Activated CD4-positive, alpha-beta T cell treated with anti-CD3 and anti-CD28 coated beads, Interleukin-2, Interleukin-6, amounts not matched to agents 100 ng/mL and 50 ng/mL, durations not matched to agents 16 hours and 8 hours (primary cell): ENCODE measurements around the gene IKZF4.
"Not testable (repeated sequence)": the region's sequence is repeated elsewhere in the genome, so short reads cannot be mapped to it uniquely, and the experiment has no call there.

Experiments
- DNase-seq: peaks from one replicate; pipeline ENCODE4 v3.0.0-alpha.2; 2020

IKZF4 gene

GRCh38 chr12:56040963-56041551 is 20.2 kb downstream of the IKZF4 start:
- DNase-seq = no peak

DNA sequence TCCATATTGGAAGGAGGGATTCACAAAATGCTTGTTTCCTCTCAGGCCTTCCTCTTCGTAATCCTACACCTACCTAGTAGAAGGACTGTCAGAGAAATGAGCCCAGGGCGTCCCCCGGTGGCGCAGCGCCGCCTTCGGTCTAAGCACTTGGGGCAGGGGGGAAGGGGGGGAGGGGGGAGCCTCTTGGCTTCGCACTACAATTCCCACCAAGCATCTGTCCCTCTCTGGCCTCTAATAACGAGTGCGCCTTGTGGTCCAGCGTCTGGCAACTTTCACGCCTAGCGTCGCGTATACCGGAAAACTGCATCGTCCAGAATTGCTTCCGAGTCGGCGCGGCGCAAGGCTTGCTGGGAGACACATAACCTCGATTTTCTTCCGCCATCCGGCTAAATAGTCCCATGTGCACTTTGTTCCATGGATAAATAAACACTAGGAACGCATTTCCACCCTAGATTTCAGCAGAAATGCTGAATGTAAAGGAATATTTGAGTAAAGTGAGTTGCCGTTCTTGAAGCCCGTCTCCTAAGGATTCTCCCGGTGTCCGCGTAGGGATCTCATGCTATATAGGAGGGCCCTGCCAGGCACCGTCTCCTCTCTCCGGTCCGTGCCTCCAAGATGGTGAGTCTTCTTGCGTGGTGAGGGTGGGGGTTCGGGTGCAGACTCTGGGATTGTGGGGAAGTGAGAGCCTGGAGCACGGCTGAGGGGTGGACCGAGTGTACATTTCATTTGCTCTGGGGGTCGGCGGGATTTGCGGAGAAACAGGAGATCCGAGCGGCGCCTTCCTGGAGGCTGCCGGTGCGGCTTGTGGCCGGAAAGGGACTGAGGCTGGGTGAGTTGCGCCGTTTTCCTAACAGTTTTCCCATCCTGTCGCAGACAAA is 20.9 kb downstream of the IKZF4 start, which contains the start of gene RPS26:
Gene RPS26, plus strand, starts transcription at position 367 of the 878 bp plus-strand sequence. Its CDS starts 249 bp downstream, at position 616.
- DNase-seq = peak; percentile 96

DNA sequence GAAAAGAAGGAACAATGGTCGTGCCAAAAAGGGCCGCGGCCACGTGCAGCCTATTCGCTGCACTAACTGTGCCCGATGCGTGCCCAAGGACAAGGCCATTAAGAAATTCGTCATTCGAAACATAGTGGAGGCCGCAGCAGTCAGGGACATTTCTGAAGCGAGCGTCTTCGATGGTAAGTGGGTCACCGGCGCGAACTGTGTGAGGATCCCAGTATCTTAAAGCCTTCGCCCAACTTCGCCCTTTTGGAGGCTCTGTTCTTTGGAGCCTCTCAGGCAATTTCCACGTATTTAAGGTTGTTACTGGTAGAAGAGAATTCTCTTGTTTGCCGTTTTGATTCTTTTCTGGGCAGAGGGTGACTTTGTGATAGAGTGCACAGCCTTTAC is 21.6 kb downstream of the IKZF4 start:
- DNase-seq = not testable (repeated sequence)

DNA sequence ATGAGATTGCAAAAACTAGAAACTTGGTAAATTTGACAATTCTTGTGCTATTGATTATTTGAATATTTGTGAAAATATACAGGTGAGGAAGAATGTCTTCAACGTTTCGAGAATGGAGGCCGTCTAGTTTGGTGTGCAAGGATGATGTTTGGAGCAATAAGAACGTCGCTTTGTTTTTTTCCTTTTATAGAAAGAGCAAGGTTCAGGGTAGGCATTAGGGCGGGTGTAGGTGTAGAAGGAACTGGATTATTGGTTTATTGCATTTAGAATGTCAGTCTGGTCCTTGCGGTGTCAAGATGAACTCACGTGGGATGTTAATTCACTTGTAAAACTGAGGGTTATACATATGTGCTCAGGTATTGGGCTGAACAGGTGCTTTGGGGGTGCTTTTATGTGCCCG is 22.0 kb downstream of the IKZF4 start:
- DNase-seq = no peak

- DNase-seq = peak; percentile 32
Observed at GRCh38 chr12:56046027-56046780, 25.4 kb downstream of the IKZF4 start.

- DNase-seq = no peak
Observed at GRCh38 chr12:56053407-56053893, 32.6 kb downstream of the IKZF4 start.

DNA sequence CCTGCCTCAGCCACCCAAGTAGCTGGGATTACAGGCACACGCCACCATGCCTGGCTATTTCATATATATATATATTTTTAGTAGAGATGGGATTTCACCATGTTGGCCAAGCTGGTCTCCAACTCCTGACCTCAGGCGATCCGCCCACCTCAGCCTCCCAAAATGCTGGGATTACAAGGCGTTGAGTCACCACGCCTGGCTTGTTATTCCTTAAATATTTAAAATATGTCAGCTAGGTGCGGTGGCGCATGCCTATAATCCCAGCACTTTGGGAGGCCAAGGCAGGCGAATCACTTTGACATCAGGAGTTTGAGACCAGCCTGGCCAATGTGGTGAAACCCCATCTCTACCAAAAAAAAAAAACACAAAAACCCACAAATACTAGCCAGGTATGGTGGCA is 39.1 kb downstream of the IKZF4 start:
- DNase-seq = not testable (repeated sequence)

DNA sequence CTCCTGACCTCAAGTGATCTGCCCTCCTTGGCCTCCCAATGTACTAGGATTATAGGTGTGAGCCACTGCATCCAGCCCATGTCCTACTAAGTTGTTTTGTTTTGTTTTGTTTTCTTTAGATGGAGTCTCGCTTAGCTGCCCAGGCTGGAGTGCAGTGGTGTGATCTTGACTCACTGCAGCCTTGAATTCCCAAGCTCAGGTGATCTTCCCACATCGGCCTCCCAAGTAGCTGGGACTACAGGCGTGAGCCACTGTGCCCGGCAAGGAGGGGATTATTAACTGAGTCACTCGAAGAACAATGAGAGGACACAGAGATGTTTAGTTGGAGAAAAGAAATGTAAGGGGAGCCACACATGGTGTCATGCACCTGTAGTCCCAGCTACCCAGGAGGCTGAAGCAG is 41.1 kb downstream of the IKZF4 start:
- no peak for DNase-seq

DNA sequence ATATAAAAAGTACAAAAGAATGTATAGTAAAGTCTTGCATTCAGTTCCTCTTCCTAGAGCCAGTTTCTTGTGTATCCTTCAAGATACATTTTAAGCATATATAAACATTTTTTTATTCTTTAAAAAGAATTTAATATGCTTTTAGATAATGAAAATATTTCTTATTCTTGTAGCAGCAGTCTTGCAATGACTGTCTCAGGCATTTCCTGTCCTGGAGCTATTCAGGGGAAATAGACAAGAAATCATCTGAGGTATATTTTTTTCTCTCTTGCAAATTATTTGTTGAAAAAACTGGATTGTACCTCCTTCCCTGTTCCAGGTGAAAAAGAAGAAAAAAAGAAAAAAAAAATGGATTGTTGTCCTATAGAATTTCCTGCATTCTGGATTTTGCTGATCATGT is 42.2 kb downstream of the IKZF4 start:
- no peak for DNase-seq

DNA sequence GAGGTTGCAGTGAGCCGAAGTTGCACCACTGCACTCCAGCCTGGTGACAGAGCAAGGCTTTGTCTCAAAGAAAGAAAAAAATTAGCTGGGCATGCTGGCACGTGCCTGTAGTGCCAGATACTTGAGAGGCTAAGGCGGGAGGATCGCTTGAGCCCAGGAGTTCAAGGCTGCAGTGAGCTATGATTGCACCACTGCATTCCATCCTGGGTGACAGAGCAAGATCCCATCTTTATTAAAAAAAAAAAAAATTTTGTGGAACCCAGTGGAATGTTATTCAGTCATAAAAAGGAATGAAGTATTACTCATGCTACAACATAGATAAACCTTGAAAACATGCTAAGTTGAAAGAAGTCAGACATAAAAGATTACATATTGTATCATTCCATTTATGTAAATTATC is 50.8 kb downstream of the IKZF4 start:
- DNase-seq = no peak

- no peak for DNase-seq
Observed at GRCh38 chr12:56074396-56074795, 53.6 kb downstream of the IKZF4 start.

DNA sequence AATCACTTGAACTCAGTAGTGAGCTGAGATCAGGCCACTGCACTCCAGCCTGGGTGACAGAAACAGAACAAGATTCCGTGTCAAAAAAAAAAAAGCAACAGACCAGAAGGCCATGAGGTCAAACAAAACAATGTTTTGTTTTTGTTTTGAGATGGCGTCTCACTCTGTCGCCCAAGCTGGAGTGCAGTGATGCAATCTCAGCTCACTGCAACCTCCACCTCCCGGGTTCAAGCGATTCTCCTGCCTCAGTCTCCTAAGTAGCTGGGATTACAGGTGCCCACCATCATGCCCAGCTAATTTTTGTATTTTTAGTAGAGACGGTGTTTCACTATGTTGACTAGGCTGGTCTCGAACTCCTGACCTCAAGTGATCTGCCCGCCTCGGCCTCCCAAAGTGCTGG is 57.1 kb downstream of the IKZF4 start:
- not testable (repeated sequence) for DNase-seq

DNA sequence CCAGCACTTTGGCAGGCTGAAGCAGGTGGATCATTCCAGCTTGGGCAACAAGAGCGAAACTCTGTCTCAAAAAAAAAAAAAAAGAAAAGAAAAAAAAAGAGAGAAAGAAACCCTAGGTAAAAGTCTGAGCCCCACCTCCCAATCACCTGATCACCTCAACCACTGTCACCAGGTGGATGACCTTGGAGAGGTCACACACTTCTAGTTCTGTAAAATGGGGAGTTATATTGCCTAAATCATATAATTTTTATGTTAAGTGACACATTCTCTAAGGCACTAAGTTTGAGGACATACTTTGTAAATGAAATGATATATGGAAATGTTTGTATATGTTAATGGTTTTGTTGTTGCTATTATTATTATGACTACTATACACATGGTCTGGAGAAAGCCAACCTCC is 57.6 kb downstream of the IKZF4 start:
- no peak for DNase-seq

DNA sequence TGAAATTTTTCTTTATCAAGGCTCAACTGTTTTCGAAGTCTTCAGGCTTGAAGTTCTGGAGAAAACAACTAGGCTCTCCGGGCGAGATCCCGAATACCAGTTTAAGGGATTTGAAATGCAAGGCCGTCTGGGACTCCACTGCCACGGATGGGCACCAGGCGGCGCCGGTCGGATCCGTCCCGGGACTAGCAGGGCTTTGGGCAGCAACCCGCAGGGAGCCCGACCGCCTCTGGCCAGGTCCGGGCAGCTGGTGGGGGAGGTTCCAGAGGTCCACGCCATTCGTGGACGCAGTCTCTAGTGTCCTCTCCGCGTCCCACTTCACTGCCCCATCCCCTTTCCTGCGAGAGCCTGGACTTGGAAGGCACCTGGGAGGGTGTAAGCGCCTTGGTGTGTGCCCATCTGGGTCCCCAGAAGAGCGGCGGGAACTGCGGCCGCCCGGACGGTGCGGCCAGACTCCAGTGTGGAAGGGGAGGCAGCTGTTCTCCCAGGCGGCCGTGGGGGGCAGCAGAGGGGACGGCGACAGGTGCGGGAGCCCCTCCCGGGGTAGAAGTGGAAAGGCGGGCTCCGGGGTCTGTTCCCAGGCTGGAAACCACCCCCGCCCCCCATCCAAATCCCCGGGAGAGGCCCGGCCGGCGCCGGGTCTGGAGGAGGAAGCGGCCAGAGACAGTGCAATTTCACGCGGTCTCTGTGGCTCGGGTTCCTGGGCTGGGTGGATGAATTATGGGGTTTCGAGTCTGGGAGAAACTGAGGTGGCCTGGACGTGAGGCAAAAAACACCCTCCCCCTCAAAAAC is 58.3 kb downstream of the IKZF4 start:
- peak; percentile 60 for DNase-seq

DNA sequence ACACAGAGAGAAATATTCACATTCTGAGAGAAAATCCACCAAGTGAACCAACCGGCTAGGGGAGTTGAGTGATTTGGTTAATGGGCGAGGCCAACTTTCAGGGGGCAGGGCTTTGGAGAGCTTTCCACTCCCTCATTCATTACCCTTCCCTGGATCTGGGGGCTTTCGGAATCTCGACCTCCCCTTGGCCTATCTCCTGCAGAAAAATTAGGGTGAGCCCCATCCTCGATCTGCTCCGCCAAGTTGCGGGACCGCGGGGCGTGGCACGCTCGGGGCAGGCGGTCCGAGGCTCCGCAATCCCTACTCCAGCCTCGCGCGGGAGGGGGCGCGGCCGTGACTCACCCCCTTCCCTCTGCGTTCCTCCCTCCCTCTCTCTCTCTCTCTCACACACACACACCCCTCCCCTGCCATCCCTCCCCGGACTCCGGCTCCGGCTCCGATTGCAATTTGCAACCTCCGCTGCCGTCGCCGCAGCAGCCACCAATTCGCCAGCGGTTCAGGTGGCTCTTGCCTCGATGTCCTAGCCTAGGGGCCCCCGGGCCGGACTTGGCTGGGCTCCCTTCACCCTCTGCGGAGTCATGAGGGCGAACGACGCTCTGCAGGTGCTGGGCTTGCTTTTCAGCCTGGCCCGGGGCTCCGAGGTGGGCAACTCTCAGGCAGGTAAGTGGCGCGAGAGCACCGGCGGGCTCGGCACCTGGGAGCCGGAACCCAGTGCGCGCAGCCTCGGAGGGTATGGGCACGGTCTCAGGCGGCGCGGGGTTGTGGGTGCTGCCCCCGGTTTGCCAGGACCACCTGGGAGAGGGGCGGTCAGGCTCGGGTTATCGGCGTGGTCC is 59.1 kb downstream of the IKZF4 start, which contains the start of gene ERBB3:
Gene ERBB3, plus strand, starts transcription at position 443 of the 833 bp plus-strand sequence. Its CDS starts 136 bp downstream, at position 579.
- DNase-seq = peak; percentile 72

DNA sequence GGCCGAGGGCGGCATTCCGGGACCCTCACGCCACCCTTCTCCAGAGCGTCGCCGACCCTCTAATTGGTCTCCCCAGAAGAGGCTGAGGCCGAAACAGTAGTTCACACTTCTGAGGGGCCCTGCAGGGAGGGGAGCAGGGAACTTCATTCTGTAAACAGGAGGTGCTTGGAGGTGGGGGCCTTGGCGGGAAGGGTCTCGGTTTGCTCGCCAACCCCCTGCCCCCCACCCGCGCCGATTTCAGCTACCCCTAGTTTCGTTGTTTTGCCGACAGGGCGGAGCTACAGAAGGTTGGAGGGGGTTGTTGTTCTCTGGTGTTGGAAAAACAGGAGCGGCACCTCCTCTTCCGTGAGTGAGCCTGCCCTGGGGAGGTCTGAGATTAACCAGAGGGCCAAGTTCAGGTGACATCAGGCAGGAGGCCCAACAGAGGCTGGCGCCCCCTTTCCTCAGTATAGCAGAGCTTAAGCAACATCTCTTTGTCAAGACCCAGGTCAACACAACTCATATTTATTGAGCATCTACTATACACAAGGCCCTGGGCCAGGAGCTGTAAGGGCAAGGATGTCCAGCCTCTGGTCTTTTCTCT is 59.8 kb downstream of the IKZF4 start:
- DNase-seq = no peak

DNA sequence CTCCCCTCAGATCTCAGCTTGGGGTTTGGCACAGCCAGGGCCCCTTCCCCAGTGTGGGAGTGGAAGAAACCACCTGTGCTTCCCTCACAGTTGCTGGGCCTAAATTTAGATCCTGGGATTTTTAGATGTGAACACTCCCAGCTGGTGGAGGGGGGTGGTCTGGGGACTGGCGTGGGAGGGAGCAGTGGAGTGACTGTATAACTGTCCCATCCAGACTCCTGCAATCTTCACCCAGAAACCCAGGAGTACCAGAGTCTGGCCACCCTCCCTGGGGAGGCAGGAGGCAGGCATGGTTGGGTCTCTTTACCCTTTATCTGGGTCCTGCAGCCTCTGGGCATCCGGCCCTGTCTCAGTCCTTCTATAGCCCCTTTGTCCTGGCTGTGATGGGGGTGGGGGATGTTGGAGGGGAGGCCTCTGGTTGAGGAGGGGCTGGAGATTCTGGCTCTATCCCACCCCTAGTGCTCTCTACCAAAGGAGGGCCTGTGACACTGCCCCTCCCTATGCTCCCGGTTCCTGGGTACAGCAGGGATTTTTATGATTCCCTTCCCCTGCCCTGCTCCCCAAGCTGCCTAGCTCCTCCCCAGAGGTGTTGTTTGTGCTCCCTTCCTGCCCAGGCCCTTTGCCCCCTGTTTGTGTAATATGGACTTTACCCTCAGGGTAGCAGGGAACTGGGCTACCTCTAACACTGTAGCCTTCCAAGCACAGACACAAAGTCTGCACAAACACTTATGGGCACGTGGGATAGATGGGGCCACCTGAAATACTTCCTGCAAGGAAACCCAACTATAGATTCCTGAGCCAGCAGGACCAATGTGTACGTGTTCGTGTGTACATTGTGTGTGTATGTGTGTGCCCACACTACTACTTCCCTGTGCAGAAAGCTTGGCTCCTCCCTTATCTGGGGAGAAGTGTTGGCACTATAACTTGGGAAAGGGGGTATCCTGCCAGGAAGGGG is 60.8 kb downstream of the IKZF4 start:
- no peak for DNase-seq

- DNase-seq = no peak
Observed at GRCh38 chr12:56082382-56082781, 61.5 kb downstream of the IKZF4 start.

DNA sequence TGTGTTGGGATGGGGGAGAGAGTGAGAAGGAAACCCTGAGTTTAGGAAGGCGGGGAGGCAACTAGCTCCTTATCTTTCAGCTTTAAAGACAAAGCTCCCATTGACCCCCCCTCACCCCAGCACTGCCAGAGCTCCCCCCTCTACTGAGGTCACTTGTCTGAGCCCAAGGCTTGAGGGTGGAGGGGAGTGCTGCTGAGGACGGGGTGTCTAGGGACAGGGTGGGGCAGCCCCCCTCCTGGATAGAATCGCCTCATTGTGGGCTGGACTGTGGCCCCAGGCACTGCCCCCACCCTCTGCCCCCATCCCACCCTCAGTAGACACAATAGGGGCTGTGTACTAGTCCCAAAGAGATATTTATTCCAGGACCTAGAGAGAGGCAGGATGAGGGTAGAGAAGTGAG is 62.1 kb downstream of the IKZF4 start:
- no peak for DNase-seq
